Measurements from ENCODE around the gene FN3KRP. TPM values are rescaled to one million over a fixed set of nuclear protein-coding genes. Genes with fewer than 3 reads are reported as not detected.

The FN3KRP gene
- total and polyA plus RNA-seq, 2 of the 13 experiments (the other 11 are each of a cell fraction or from before 2014, with no cell fraction given): 22.4 to 28.2 TPM

DNA sequence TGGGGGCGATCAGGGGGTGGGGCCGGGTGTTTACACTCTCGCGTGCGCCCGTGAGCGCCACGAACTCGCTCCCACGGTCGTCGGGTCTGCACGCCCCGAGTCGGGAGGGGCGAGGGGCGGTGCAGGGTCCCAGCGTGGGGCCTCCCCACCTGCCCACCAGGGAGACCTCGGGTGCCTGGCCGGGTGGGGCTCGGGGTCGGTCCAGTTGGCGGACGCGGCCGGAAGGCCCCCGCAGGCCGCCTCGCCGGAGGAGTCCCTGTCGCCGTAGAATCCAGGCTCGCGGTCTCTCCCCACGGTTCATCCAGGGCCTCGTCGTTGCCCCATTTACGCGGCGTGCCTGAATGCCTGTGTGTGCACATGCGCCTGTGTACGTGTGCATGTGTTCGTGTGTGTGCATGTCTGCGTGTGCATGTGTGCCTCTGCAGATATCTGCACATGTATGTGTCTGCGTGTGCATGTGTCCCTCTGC, 17.5 kb upstream of the FN3KRP start (continued):
- TF ChIP-seq SP1 (IDR thresholded peaks at IDR 0.05) (no peak), SP1 (CRISPR knock-in tag; IDR thresholded peaks at IDR 0.05) (no peak), ZNF232 (CRISPR knock-in tag; IDR thresholded peaks at IDR 0.05; ENCODE audit: borderline replicate concordance) (no peak), JUN (CRISPR knock-in tag; IDR thresholded peaks at IDR 0.05) (no peak), ZNF543 (CRISPR knock-in tag; IDR thresholded peaks at IDR 0.05) (no peak; the same call in 1 of the 2 replicates), ZNF230 (CRISPR knock-in tag; IDR thresholded peaks at IDR 0.05) (no peak), MLLT10 (CRISPR knock-in tag; IDR thresholded peaks at IDR 0.05) (no peak), ZNF225 (CRISPR knock-in tag; IDR thresholded peaks at IDR 0.05) (0 out of 2 replicates have a peak, but pooled peaks have one; percentile 48), HIVEP1 (CRISPR knock-in tag; IDR thresholded peaks at IDR 0.05) (no peak), MEIS2 (CRISPR knock-in tag; IDR thresholded peaks at IDR 0.05) (no peak), SKI (IDR thresholded peaks at IDR 0.05; ENCODE audit: partially characterized antibody) (no peak), JUNB (CRISPR knock-in tag; IDR thresholded peaks at IDR 0.05; ENCODE audit: borderline replicate concordance) (no peak), KMT2B (CRISPR knock-in tag; IDR thresholded peaks at IDR 0.05) (no peak), NR2F1 (CRISPR knock-in tag; IDR thresholded peaks at IDR 0.05) (no peak), ADNP (CRISPR knock-in tag; IDR thresholded peaks at IDR 0.05) (no peak), NFIC (IDR thresholded peaks at IDR 0.05; ENCODE audit: low read length) (no peak), SOX5 (CRISPR knock-in tag; IDR thresholded peaks at IDR 0.05; ENCODE audit: borderline replicate concordance) (0 out of 2 replicates have a peak, but pooled peaks have one; percentile 24), PLSCR1 (CRISPR knock-in tag; IDR thresholded peaks at IDR 0.05; ENCODE audit: borderline replicate concordance) (no peak), ISX (CRISPR knock-in tag; conservative IDR thresholded peaks at IDR 0.05) (no peak), ZNF557 (CRISPR knock-in tag; IDR thresholded peaks at IDR 0.05) (no peak), SP4 (CRISPR knock-in tag; IDR thresholded peaks at IDR 0.05) (no peak), GFI1 (CRISPR knock-in tag; IDR thresholded peaks at IDR 0.05; ENCODE audit: borderline replicate concordance) (no peak), ZNF841 (CRISPR knock-in tag; IDR thresholded peaks at IDR 0.05; ENCODE audit: borderline replicate concordance) (no peak), ZNF512 (CRISPR knock-in tag; IDR thresholded peaks at IDR 0.05) (peak; percentile 66; the same call in 1 of the 2 replicates), MAFK (conservative IDR thresholded peaks at IDR 0.05 in 1 of 2, IDR thresholded peaks at IDR 0.05 in 1 of 2; ENCODE audit: low read length in 2 of 2) (no peak)
- TF ChIP-seq, protein P1, sequence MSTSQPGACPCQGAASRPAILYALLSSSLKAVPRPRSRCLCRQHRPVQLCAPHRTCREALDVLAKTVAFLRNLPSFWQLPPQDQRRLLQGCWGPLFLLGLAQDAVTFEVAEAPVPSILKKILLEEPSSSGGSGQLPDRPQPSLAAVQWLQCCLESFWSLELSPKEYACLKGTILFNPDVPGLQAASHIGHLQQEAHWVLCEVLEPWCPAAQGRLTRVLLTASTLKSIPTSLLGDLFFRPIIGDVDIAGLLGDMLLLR (CRISPR knock-in tag; IDR thresholded peaks at IDR 0.05): no peak
- TF ChIP-seq, protein P2, sequence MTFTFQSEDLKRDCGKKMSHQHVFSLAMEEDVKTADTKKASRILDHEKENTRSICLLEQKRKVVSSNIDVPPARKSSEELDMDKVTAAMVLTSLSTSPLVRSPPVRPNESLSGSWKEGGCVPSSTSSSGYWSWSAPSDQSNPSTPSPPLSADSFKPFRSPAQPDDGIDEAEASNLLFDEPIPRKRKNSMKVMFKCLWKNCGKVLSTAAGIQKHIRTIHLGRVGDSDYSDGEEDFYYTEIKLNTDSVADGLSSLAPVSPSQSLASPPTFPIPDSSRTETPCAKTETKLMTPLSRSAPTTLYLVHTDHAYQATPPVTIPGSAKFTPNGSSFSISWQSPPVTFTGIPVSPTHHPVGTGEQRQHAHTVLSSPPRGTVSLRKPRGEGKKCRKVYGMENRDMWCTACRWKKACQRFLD (CRISPR knock-in tag; IDR thresholded peaks at IDR 0.05; ENCODE audit: borderline replicate concordance): no peak
